ENCODE results near the gene UBR1.
"Not testable (repeated sequence)": the region's sequence is repeated elsewhere in the genome, so short reads cannot be mapped to it uniquely, and the experiment has no call there.

The UBR1 gene

DNA sequence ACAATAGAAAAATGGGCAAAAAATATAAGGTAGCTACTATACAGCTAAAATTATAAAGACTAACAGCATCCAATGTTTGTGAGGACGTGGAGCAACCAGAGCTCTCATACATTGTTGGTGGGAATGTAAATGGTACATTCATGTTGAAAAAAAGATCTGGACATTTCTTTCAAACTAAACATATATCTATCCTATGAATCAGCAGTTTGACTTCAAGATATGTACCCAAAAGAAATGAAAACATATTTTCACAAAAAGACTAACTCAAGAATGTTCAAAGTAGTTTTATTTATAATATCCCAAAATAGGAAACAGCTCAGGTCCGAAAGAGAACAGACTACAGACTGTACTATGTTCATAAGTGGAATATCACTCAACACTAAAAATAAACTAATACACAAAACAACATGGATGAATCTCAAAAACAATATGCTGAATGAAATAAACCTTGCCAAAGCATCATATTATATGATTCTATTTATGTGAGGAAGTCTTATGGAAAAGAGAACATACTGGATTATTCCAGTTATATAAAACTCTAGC, 176.5 kb downstream of the UBR1 start:
- no peak overlapping the region for H3K4me3 ChIP-seq (ENCODE audit: low read length)
- no peak for DNase-seq (ENCODE audit: low read depth, low spot score)

DNA sequence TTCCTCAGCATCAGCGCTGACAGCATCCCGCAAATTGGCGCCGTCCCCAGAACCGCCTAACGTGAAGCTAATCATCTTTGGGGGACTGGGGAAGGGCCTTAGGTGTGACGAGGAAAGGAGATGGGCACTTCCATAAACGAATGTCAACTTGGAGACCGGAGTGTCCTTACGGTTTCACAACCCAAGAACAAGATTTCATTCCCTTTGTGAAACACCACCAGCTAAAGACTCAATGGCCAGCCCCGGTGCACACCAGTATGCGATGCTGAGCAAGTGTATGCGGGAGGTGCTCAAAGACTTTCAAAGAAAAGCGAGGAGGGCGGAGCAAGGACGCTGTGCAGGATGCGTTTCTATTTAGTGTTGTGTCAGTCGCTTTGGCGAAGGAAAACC, 184.5 kb downstream of the UBR1 start:
- DNase-seq (ENCODE audit: low read depth, low spot score), result peak; percentile 29

DNA sequence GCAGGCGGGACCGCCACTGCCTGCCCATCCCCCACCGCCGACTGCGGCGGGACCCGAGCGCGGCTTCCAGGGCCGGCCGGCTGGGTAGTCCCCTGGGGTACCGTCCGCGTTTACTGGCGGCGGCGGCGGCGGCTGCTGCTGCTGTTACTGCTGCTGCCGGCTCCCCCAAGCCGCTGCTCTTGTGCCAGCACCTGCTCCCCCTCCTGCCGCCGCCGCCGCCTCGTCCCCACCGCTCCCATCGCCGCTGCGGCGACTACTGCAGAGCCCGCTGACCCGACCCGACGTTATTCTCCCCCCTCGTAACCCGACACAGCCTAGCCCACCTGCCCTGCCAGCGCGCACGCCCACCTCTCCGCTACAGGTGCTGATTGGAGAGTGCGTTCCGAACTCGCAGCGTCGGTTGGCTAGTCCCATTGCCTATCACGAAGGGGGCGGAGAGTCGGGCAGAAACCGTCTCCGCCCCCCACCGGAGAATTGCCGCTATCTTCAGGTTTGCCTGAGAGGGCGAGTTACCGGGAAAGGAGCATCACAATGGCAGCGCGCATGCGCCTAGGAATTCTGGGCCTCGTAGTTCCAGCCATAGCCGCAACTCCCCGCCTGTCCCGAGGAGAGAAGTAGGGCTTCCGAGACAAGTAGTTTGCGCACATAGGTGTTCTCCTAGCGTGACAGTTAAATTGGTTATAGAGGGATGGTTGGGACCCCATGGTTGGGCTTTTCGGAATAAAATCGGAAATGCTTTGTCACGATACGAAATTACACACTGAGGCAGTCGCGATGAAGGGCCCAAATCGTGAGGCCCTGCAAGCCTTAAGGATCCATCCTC, 185.1 kb downstream of the UBR1 start, which contains the start of gene TTBK2:
TSS of gene TTBK2 (minus strand) at position 260 of the 823 bp plus-strand sequence. CDS start 42,161 bp downstream, outside the sequence.
- DNase-seq (ENCODE audit: low read depth, low spot score), result peak; percentile 98

More for the DNA sequence above, 184.5 kb downstream of the UBR1 start:
- peak overlapping the region; percentile 78 for H3K4me3 ChIP-seq (ENCODE audit: low read length)

DNA sequence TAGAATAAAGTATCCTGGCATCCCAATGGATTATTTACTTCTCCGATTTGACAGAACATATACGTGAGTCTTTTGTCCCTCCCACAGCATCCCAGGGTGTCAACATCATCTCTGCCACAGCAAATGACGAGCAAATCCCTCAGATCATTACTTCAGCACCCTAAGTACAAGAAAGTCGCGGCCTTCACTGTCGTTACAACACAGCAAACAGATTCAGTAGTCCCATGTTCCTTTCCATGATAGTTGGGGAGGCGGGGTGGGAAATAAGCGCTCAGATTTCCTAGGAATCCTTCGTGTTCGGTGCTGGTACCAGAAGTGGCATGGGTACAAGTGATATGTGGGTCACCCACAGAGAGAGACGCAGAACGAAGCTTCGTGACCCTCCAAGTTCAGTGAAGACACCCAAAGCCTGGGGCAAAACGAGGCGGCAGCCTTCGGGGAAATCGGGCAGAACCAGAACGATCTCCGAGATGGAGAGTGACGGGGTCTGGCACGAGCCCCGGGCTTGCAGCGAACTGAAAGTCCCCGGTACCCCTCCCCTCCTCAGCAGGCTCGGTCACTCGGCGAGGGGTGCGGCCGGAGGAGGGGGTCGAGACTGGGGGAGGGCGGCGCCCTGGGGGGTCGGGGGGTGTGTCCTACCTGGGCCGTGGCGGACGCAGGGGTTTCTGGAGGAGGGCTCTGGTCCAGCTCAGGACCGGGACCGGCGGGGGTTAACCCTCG, 185.9 kb downstream of the UBR1 start:
- DNase-seq (ENCODE audit: low read depth, low spot score), result no peak
- H3K4me3 ChIP-seq (ENCODE audit: low read length), result peak overlapping the region; percentile 78

More for the DNA sequence above, 185.1 kb downstream of the UBR1 start, which contains the start of gene TTBK2:
- H3K4me3 ChIP-seq (ENCODE audit: low read length), result peak within 1 kb of the TSS; percentile 78

DNA sequence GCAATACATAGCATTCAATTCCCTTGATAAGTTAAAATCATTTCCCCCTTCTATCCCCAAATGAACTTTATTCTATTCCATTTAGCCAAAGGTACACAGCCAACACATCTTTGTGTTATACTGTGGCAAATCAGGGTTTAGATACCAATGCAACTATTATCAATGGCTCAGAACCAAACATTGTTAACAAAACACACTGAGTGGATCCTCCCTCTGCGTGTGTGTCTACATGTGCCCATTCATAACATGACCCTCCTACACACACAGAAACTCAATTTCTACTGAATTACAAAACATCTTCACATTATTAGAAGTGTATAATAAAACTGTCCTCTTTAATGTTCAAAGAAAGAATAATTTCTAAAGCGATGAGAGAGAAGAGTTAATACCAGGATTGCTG, 186.5 kb downstream of the UBR1 start:
- DNase-seq (ENCODE audit: low read depth, low spot score), result no peak

DNA sequence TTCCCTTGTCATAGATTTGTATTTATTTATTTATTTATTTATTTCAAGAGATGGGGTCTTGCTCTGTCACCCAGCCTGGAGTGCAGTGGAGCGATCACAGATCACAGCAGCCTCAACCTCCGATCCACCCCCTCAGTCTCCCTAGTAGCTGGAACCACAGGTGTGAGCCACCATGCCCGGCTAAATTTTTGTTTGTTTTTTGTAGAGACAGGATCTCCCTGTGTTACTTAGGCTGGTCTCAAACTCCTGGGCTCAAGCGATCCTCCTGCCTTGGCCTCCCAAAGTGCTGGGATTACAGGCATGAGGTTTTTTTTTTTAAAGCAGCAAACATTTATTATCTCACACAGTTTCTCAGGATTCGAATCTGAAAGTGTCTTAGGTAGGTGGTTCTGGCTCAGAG, 187.8 kb downstream of the UBR1 start:
- no peak overlapping the region for H3K4me3 ChIP-seq (ENCODE audit: low read length)
- DNase-seq (ENCODE audit: low read depth, low spot score), result no peak

More for the DNA sequence above, 186.5 kb downstream of the UBR1 start:
- H3K4me3 ChIP-seq (ENCODE audit: low read length), result peak overlapping the region; percentile 78

DNA sequence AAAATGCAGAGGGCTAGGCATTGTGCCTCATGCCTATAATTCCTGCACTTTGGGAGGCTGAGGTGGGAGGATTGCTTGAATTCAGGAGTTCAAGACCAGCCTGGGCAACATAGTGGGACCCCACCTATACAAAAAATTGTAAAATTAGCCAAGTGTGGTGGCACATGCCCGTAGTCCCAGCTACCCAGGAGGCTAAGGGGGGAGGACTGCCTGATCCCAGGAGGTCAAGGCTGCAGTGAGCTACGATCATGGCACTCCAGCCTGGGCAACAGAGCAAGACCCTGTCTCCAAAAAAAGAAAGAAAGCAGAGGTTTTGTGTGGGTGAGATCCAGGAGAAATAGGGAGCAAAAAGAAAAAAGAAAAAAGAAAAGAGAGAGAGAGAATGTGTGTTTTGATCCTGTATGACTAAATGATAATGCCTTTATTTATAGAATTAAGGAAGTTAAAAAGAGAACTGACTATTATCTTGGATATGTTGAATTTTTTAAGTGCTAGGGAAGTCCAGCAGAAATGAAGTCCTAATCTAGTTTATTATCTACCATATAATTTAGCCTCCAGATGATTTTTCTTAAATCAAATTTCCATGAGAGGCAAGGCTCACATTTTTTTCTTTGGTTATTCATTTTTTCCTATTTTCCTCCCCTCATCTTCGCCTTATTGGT, 190.1 kb downstream of the UBR1 start:
- no peak for DNase-seq (ENCODE audit: low read depth, low spot score)
- H3K4me3 ChIP-seq (ENCODE audit: low read length), result no peak overlapping the region

DNA sequence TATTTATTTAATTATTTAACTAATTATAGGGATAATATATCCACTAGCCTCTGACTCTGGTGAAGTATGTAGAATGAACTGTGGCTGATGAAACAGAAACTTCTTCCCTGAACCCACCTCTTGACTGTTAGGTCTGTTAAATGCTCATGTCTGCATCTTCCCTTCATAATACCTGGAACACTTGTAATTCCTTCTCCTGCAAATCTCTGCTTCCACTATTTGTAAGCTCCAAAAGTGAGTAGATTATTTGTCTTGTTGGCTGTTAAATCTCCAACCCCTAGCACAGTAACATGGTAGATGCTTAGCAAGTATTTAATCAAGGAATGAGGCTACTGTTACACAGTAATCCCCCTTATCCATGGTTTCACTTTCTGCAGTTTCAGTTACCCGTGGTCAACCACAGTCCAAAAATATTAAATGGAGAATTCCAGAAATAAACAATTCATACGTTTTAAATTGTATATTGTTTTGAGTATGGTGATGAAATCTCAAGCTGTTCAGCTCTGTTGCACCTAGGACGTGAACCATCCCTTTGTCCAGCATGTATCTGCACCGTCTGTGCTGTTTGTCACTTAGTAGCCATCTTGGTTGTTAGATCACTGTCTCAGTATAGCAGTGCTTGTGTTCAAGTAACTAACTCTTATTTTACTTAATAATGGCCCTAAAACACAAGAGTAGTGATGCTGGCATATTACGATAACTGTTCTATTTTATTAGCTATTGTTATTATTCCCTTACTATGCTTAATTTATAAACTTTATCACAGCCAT, 190.9 kb downstream of the UBR1 start:
- no peak overlapping the region for H3K4me3 ChIP-seq (ENCODE audit: low read length)
- DNase-seq (ENCODE audit: low read depth, low spot score), result no peak

DNA sequence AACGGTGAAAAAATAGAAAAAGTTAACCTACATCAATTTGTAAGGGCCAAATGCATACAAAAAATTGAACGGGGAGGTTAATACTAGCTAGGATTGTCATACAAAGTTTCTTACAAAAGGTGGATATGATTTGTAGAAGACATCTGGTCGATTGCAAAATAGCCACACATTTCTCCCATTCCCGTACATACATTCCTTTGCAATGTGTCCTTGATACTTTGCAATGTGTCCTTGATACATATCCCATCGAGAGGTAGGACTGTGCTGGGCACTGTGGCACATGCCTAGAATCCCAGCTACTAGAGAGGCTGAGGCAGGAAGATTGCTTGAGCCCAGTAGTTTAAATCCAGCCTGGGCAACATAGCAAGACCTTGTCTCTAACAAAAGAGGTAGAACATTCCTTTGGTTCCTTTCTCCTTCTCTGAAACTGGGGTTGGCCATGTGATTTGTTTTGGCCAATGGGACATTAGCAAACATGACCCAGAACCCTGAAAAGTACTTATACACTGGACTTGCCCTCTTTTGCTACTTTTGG, 194.7 kb downstream of the UBR1 start:
- no peak overlapping the region for H3K4me3 ChIP-seq (ENCODE audit: low read length)
- no peak for DNase-seq (ENCODE audit: low read depth, low spot score)

DNA sequence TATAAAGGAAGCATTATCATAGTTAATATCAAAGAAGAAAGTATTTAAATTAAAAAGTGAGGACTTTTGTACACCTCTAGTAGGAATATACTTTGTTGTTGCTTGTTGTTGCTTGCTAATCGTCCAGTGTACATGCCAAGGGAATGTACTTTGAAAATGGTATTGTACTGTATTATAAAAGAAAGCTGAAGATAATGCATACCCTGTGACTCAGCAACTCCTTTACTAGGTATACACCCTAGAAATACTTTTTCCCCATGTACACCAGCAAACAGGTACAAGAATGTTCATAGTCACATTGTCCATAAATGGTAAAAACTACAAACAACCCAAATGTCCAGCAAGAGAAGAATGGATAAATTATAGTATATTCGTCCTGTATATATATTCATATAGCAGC, 197.3 kb downstream of the UBR1 start:
- DNase-seq (ENCODE audit: low read depth, low spot score), result no peak
- no peak overlapping the region for H3K4me3 ChIP-seq (ENCODE audit: low read length)

DNA sequence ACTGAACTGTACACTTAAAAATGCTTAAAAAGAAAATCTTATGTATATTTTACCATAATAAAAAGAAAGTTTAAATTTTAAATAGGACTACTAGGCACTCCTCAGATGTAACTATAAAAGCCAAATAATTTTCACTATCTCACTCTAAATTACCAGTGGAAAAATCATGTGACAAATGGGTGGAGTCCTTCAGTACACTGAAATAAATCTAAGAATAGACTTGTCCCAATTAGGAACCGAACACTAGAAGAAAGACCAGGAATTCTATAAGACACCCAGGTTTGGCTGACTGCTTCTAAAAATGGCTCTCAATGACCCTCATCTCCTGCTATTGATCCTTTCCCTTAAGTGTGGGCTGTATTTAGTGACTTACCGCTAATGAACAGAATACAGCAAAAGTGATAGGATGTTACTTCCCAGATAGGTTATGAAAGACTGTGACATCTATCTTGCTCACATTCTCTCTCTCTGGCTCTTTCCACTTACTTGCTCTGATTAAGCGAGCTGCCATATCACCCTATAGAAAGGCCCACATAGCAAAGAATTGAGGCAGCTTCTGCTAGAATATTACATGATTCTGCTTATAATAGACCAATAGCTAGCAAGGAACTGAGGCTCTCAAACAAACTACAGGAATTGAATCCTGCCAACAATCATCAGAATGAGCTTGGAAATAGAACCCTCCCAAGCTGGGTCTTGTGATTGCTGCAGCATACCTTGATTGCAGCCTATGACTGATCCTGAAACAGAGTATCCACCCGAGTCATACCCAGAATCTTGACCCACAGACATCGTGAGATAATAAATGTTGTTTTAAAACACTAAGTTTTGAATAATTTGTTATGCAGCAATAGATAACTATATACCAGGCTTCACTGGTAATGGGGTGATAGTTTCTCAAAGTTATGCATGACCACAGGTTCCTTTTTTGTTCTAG, 202.2 kb downstream of the UBR1 start:
- no peak for DNase-seq (ENCODE audit: low read depth, low spot score)
- H3K4me3 ChIP-seq (ENCODE audit: low read length), result no peak overlapping the region

DNA sequence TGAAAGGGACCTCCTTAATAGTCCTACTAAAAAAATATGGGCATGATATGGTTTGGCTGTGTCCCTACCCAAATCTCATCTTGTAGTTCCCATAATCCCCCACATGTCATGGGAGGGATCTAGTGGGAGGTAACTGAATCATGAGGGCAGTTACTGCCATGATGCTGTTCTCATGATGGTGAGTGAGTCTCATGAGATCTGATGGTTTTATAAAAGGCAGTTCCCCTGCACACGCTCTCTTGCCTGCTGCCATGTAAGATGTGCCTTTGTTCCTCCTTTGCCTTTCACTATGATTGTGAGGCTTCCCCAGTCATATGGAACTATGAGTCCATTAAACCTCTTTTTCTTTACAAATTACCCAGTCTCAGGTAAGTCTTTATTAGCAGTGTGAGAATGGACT, 211.9 kb downstream of the UBR1 start:
- not testable (repeated sequence) for DNase-seq (ENCODE audit: low read depth, low spot score); H3K4me3 ChIP-seq (ENCODE audit: low read length)
